NT2/D1 (cell line): ENCODE results near the gene MAFF.

Source experiments
- SUZ12 ChIP-seq: IDR thresholded peaks from 2 replicates; pipeline ENCODE4 v1.6.1; 2011; ENCODE audit not compliant: insufficient read length, insufficient read depth; ENCODE audit errors: extremely low read depth
- YY1 ChIP-seq: IDR thresholded peaks from 2 replicates; pipeline ENCODE4 v1.6.1; 2011; ENCODE audit not compliant: insufficient read length, insufficient read depth
- ZNF274 ChIP-seq: IDR thresholded peaks from 2 replicates; pipeline ENCODE4 v1.6.1; 2011; ENCODE audit warnings: mild to moderate bottlenecking, low read depth, low read length

DNA sequence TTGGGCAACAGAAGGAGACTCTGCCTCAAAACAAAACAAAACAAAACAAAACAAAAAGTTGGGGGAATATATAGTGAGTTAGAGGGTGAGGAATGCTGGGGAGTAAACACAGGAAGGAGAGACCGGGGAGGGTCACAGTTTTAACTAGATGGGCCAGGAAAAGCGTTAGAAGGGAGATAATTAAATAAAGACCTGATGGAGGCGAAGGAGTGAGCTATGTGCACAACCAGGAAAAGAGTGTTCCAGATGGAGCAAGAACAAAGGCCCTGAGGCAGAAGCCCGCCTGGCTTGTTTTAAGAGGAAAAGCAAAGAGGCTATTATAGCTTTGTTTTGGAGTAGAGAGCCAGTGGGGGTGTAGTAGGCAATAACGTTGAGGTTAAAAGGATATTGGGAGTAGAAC is 15.4 kb upstream of the MAFF start:
- no peak for TF ChIP-seq ZNF274
- TF ChIP-seq YY1, result no peak
- TF ChIP-seq SUZ12, result no peak
